ENCODE measurements around the gene RAP1GAP. TPM values are rescaled to one million over a fixed set of nuclear protein-coding genes. Genes with fewer than 3 reads are reported as not detected.
A peak's percentile ranks its signal among the peaks of the same experiment; 100 is the strongest.

The RAP1GAP gene
- total RNA-seq, 2 donors from 2014 or later: 8.0 to 8.2 TPM

- H3K4me3 Mint-ChIP-seq: peak overlapping the region; percentile 52
- no peak overlapping the region for H3K27ac Mint-ChIP-seq
- H3K4me3 ChIP-seq (ENCODE audit: low read length): no peak overlapping the region
- no peak overlapping the region for H3K9ac ChIP-seq (ENCODE audit: extremely low read depth, low read length, poor library complexity, severe bottlenecking)
- H3K36me3 ChIP-seq (ENCODE audit: control insufficient read depth, insufficient read depth, low read length): no peaks in the 10 kb centered on the region
- 92 to 95% methylated on average over 4 to 10 of the region's 10 CpGs for WGBS, 2 experiments (ENCODE audit: insufficient coverage in 1 of 2, insufficient read length in 1 of 2)
- no peak for DNase-seq
- H3K27ac ChIP-seq (ENCODE audit: low read depth, low read length): no peak overlapping the region
- peaks cover 11% of the 10 kb centered on the region for H3K27me3 Mint-ChIP-seq (ENCODE audit: insufficient read depth)
- H3K9me3 ChIP-seq (ENCODE audit: control insufficient read depth, low read length): no peaks in the 10 kb centered on the region
- H3K36me3 Mint-ChIP-seq (ENCODE audit: low read depth): no peaks in the 10 kb centered on the region
- no peaks in the 10 kb centered on the region for H3K27me3 ChIP-seq (ENCODE audit: control insufficient read depth, insufficient read depth, low read length, poor library complexity, severe bottlenecking)
- TF ChIP-seq CTCF (conservative IDR thresholded peaks at IDR 0.05): no peak
- H3K4me1 Mint-ChIP-seq: peaks cover 15% of the 10 kb centered on the region
- peaks cover 14% of the 10 kb centered on the region for H3K4me1 ChIP-seq (ENCODE audit: control insufficient read depth, insufficient read depth, low read length)
- no peaks in the 10 kb centered on the region for H3K9me3 Mint-ChIP-seq
These were observed 45.7 kb downstream of the RAP1GAP start for GRCh38 chr1:21623410-21623961.

- no peak overlapping the region for H3K27ac Mint-ChIP-seq
- Histone ChIP-seq H3K27ac (ENCODE audit: low read depth, low read length) (no peak overlapping the region), H3K27me3 (ENCODE audit: control insufficient read depth, insufficient read depth, low read length, poor library complexity, severe bottlenecking) (no peaks in the 10 kb centered on the region), H3K4me1 (ENCODE audit: control insufficient read depth, insufficient read depth, low read length) (peaks cover 14% of the 10 kb centered on the region), H3K9me3 (ENCODE audit: control insufficient read depth, low read length) (no peaks in the 10 kb centered on the region), H3K9ac (ENCODE audit: extremely low read depth, low read length, poor library complexity, severe bottlenecking) (no peak overlapping the region), H3K36me3 (ENCODE audit: control insufficient read depth, insufficient read depth, low read length) (no peaks in the 10 kb centered on the region), H3K4me3 (ENCODE audit: low read length) (peak overlapping the region; percentile 76)
- WGBS, 2 experiments (ENCODE audit: insufficient coverage in 1 of 2, insufficient read length in 1 of 2): 10 to 23% methylated on average over 12 to 62 of the region's 62 CpGs
- TF ChIP-seq CTCF (conservative IDR thresholded peaks at IDR 0.05): no peak
- peaks cover 11% of the 10 kb centered on the region for H3K27me3 Mint-ChIP-seq (ENCODE audit: insufficient read depth)
- peaks cover 17% of the 10 kb centered on the region for H3K4me1 Mint-ChIP-seq
- H3K9me3 Mint-ChIP-seq: no peaks in the 10 kb centered on the region
- no peaks in the 10 kb centered on the region for H3K36me3 Mint-ChIP-seq (ENCODE audit: low read depth)
- peak overlapping the region; percentile 52 for H3K4me3 Mint-ChIP-seq
- DNase-seq: peak; percentile 81
These were observed 46.5 kb downstream of the RAP1GAP start for GRCh38 chr1:21622466-21623315.

- H3K4me3 Mint-ChIP-seq: peak overlapping the region; percentile 54
- 27 to 50% methylated on average over 9 to 39 of the region's 39 CpGs for WGBS, 2 experiments (ENCODE audit: insufficient coverage in 1 of 2, insufficient read length in 1 of 2)
- no peak overlapping the region for H3K4me3 ChIP-seq (ENCODE audit: low read length)
These were observed 47.3 kb downstream of the RAP1GAP start for GRCh38 chr1:21621761-21622436.

More at GRCh38 chr1:21621761-21622436, 47.3 kb downstream of the RAP1GAP start:
- H3K9me3 ChIP-seq (ENCODE audit: control insufficient read depth, low read length): no peaks in the 10 kb centered on the region
- peaks cover 17% of the 10 kb centered on the region for H3K4me1 Mint-ChIP-seq
- H3K27ac ChIP-seq (ENCODE audit: low read depth, low read length): no peak overlapping the region
- no peak overlapping the region for H3K27ac Mint-ChIP-seq
- no peaks in the 10 kb centered on the region for H3K9me3 Mint-ChIP-seq
- peaks cover 11% of the 10 kb centered on the region for H3K27me3 Mint-ChIP-seq (ENCODE audit: insufficient read depth)
- H3K36me3 Mint-ChIP-seq (ENCODE audit: low read depth): no peaks in the 10 kb centered on the region
- no peaks in the 10 kb centered on the region for H3K27me3 ChIP-seq (ENCODE audit: control insufficient read depth, insufficient read depth, low read length, poor library complexity, severe bottlenecking)
- H3K9ac ChIP-seq (ENCODE audit: extremely low read depth, low read length, poor library complexity, severe bottlenecking): no peak overlapping the region
- H3K36me3 ChIP-seq (ENCODE audit: control insufficient read depth, insufficient read depth, low read length): no peaks in the 10 kb centered on the region
- TF ChIP-seq CTCF (conservative IDR thresholded peaks at IDR 0.05): no peak
- peaks cover 14% of the 10 kb centered on the region for H3K4me1 ChIP-seq (ENCODE audit: control insufficient read depth, insufficient read depth, low read length)
- no peak for DNase-seq
